ENCODE data around the gene EIF2D.

DNA sequence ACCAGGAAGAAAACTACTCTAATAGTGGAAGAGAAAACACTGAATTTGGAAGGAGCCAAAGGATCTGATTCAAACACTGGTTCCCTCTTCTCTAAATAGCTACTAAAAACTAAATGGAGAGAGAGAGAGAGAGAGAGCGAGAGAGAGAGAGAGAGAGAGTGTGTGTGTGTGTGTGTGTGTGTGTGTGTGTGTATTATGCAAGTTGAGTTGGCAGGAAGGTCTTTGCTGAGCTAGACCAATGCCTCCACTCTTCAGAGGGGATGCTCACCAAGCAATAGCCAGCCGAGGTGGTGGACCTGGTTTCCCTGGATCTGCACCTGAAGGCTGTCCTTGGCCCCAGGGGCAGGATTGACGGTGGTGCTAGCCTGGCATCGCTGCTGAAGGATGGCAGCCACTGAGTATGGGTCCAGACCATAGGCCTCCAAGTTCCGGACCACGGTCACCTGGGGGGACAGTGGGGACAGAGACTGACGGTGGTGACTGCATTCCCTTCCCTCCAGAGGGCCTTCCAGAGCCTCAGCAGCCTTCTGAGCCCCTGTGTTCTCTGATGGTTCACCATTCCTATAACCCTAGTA is 18.8 kb downstream of the EIF2D start:
- no peak for TF ChIP-seq GATA3 (IDR thresholded peaks at IDR 0.05; ENCODE audit: low read depth, low read length)
- no peak for TF ChIP-seq GATA2 (IDR thresholded peaks at IDR 0.05; ENCODE audit: low read depth, low read length)
